Mammary epithelial cell (primary cell): ENCODE measurements around the gene CNTNAP3B.
"Not testable (repeated sequence)": the region's sequence is repeated elsewhere in the genome, so short reads cannot be mapped to it uniquely, and the experiment has no call there.

Experiments used
- EZH2 ChIP-seq: IDR thresholded peaks from 2 replicates; pipeline ENCODE4 v1.6.1; 2012; ENCODE audit warnings: low read length, inconsistent platforms, borderline replicate concordance
- TF ChIP-seq, protein P1 (sequence below), 2 donors: IDR thresholded peaks in 1 of 2; conservative IDR thresholded peaks in 1 of 2; 2 replicates each; pipeline ENCODE4 v1.5.1; 2011 to 2012; ENCODE audit warnings: inconsistent platforms in 2 of 2, low read length in 2 of 2, mild to moderate bottlenecking in 2 of 2, control low read depth in 1 of 2, low read depth in 1 of 2; ENCODE audit not compliant: insufficient read depth in 1 of 2; ENCODE audit errors: extremely low read depth in 1 of 2

GRCh38 chr9:41855422-41855821 is 273.8 kb downstream of the CNTNAP3B start:
- TF ChIP-seq, protein P1, sequence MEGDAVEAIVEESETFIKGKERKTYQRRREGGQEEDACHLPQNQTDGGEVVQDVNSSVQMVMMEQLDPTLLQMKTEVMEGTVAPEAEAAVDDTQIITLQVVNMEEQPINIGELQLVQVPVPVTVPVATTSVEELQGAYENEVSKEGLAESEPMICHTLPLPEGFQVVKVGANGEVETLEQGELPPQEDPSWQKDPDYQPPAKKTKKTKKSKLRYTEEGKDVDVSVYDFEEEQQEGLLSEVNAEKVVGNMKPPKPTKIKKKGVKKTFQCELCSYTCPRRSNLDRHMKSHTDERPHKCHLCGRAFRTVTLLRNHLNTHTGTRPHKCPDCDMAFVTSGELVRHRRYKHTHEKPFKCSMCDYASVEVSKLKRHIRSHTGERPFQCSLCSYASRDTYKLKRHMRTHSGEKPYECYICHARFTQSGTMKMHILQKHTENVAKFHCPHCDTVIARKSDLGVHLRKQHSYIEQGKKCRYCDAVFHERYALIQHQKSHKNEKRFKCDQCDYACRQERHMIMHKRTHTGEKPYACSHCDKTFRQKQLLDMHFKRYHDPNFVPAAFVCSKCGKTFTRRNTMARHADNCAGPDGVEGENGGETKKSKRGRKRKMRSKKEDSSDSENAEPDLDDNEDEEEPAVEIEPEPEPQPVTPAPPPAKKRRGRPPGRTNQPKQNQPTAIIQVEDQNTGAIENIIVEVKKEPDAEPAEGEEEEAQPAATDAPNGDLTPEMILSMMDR (conservative IDR thresholded peaks at IDR 0.05 in 1 of 2, IDR thresholded peaks at IDR 0.05 in 1 of 2; ENCODE audit: extremely low read depth in 1 of 2, insufficient read depth in 1 of 2, low read depth in 1 of 2, low read length in 2 of 2) = not testable (repeated sequence)
- not testable (repeated sequence) for TF ChIP-seq EZH2
